Measurements from ENCODE around the gene PIGO.

- TF ChIP-seq CTCF (IDR thresholded peaks at IDR 0.05) (no peak), POLR2A (IDR thresholded peaks at IDR 0.05) (no peak), EP300 (IDR thresholded peaks at IDR 0.05) (no peak)
Observed at GRCh38 chr9:35114113-35114839, 17.9 kb upstream of the PIGO start.
